ENCODE measurements around the gene FGF12. TPM values are rescaled to one million over a fixed set of nuclear protein-coding genes. Genes with fewer than 3 reads are reported as not detected.

FGF12 gene
- total RNA-seq, 2 donors from 2014 or later: 0.25 to 0.48 TPM

DNA sequence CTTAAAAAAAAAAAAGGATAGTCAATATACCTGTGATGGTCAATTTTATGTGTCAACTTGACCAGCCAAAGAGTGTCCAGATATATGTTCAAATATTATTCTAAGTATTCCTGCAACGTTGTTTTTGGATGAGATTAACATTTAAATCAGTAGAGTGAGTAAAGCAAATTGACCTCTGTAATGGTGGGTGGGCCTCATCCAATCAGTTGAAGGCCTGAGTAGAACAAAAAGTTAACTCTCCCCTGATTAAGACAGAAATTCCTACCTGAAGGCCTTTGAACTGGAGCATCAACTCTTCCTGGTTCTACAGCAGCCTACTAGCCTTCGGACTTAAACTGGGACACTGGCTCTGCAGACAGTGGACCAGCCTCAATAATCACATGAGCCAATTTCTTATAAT, 154.1 kb downstream of the FGF12 start:
- Histone ChIP-seq H3K27ac (no peak overlapping the region), H3K4me1 (no peaks in the 10 kb centered on the region), H3K9ac (ENCODE audit: low read depth in 2 of 2, low read length in 2 of 2) (no peak overlapping the region), H3K36me3 (no peaks in the 10 kb centered on the region), H3K27me3 (no peaks in the 10 kb centered on the region), H3K4me3 (no peak overlapping the region), H3K9me3 (no peaks in the 10 kb centered on the region)
- intact Hi-C loops (cut with DNase I): no loop called here
- TF ChIP-seq, protein P1, sequence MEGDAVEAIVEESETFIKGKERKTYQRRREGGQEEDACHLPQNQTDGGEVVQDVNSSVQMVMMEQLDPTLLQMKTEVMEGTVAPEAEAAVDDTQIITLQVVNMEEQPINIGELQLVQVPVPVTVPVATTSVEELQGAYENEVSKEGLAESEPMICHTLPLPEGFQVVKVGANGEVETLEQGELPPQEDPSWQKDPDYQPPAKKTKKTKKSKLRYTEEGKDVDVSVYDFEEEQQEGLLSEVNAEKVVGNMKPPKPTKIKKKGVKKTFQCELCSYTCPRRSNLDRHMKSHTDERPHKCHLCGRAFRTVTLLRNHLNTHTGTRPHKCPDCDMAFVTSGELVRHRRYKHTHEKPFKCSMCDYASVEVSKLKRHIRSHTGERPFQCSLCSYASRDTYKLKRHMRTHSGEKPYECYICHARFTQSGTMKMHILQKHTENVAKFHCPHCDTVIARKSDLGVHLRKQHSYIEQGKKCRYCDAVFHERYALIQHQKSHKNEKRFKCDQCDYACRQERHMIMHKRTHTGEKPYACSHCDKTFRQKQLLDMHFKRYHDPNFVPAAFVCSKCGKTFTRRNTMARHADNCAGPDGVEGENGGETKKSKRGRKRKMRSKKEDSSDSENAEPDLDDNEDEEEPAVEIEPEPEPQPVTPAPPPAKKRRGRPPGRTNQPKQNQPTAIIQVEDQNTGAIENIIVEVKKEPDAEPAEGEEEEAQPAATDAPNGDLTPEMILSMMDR (IDR thresholded peaks at IDR 0.05): no peak
- no peak for DNase-seq

DNA sequence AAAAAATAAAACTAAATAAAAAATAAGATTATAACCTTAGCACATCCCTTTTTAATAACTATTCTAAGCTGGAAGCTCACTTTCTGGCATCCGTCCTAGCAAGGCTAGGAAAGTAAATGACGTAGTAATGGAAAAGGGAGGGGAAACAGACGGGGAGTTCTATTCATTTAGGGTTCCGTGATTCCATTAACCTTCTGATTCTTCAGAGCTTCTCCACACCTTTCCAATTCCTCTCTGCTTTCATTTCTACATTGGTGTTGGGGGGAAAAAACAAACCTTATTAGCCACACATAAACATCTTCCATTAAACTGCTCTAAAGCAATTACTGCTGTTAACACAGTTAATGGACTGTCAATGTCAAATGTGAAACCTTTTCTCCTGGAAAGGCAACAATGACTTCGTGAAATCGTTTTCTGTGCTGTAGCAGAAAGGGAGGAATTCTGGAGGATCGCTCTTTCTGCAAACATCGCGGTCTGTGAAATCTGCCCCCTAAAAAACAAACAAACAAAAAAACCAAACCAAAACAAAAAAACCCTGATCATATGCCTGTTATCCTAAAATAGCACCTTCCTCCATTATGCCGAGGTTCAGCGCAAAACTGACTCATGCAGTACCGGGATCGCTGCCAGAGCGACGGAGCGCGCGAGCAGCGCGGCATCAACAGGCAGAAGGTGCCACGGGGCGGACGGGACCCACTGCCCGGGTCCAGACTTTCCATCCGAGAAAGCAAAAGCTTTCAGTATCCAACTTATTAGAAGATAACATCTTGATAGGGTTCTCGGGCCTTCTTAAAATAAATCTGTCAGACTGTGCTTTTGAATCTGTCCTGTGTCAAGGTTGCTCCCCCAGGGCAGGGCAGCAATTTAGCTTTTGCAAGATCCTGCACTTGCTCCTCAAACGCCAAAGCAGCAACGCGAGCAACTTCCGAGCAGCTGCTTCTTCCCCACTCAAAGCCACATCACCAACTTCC, 156.2 kb downstream of the FGF12 start:
- no peak overlapping the region for H3K4me3 ChIP-seq
- H3K36me3 ChIP-seq: no peaks in the 10 kb centered on the region
- intact Hi-C loops (cut with DNase I): no loop called here
- no peaks in the 10 kb centered on the region for H3K9me3 ChIP-seq
- no peak overlapping the region for H3K9ac ChIP-seq (ENCODE audit: low read depth in 2 of 2, low read length in 2 of 2)
- H3K4me1 ChIP-seq: no peaks in the 10 kb centered on the region
- DNase-seq: peak; percentile 17
- no peak overlapping the region for H3K27ac ChIP-seq
- TF ChIP-seq, protein P1 (IDR thresholded peaks at IDR 0.05): no peak
- no peaks in the 10 kb centered on the region for H3K27me3 ChIP-seq

DNA sequence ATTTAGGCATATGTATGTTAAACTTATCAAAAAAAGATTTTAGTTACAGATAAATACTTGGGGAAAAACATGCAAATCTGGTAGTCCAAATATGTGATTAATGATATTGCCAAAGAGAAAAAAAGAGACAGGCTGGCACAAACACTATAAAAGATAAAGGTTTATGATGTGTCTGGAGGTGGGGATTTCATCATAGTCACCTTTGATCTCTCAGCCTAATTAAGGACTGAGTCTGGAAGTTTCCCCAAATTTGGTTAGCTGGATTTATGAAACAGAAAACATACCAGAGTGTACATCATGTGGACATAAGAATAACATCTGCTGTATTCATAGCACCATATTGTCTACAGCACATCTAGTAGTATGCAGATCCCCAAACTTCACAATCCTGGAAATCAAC, 157.0 kb downstream of the FGF12 start:
- H3K9me3 ChIP-seq: no peaks in the 10 kb centered on the region
- TF ChIP-seq, protein P1 (IDR thresholded peaks at IDR 0.05): no peak
- no peak overlapping the region for H3K4me3 ChIP-seq
- no peaks in the 10 kb centered on the region for H3K27me3 ChIP-seq
- no peaks in the 10 kb centered on the region for H3K4me1 ChIP-seq
- no peaks in the 10 kb centered on the region for H3K36me3 ChIP-seq
- DNase-seq: no peak
- intact Hi-C loops (cut with DNase I): no loop called here
- H3K9ac ChIP-seq (ENCODE audit: low read depth in 2 of 2, low read length in 2 of 2): no peak overlapping the region
- no peak overlapping the region for H3K27ac ChIP-seq

DNA sequence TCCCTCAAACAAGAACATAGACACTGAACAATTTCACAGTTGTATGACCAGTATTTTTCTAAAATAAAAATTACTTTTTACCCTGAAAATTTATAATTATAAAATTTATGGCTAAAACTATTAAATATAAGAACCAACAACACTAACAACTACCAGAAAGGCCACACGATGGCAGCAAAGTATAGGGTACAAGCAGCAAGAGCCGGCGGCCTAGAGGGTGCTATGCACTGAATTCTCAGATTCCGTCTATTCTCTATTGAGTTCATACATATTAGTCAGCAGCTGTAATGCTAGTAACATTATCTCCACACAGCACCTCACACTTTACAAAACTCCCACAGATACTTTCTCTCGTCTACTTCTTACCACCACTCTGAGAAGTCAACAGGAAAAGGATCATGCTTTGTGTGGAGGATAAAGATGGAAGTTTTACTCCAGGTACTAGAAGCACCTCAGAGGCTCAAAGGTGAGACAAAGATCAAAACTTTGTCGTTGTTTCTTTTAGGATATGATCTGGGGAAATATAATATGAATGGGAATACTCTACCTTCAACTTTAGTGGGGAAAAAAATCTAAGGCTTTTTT, 160.5 kb downstream of the FGF12 start:
- TF ChIP-seq, protein P1 (IDR thresholded peaks at IDR 0.05): peak; percentile 44
- H3K9ac ChIP-seq (ENCODE audit: low read depth in 2 of 2, low read length in 2 of 2): no peak overlapping the region
- no peaks in the 10 kb centered on the region for H3K36me3 ChIP-seq
- H3K4me1 ChIP-seq: no peaks in the 10 kb centered on the region
- H3K27me3 ChIP-seq: no peaks in the 10 kb centered on the region
- peak; percentile 61 for DNase-seq
- no peak overlapping the region for H3K27ac ChIP-seq
- intact Hi-C loops (cut with DNase I): loop anchor here (2.0 to 5.0 kb wide), 2 partner anchors 236 to 1006 kb away; no protein-coding TSS in a partner anchor
- H3K4me3 ChIP-seq: no peak overlapping the region
- H3K9me3 ChIP-seq: no peaks in the 10 kb centered on the region

DNA sequence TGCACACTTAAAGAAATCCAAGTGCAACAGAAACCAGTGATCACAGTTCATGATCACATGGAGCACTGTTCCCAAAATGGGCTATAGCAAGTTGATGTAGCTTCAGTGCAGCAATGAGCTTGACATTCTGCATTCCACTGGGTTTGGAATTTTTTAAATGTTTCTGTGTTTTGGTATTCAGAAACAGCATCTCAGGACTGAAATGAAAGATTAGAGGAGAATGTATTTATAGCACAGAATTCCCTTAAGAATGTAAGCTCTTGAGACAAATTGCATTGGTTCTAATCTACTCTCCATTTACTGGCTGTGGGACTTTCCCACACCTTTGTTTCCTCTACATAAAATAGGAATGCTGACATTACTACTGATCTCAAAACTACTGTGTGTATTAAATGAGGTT, 162.7 kb downstream of the FGF12 start:
- Histone ChIP-seq H3K4me3 (no peak overlapping the region), H3K4me1 (no peaks in the 10 kb centered on the region), H3K36me3 (no peaks in the 10 kb centered on the region), H3K27me3 (no peaks in the 10 kb centered on the region), H3K9me3 (no peaks in the 10 kb centered on the region), H3K9ac (ENCODE audit: low read depth in 2 of 2, low read length in 2 of 2) (no peak overlapping the region), H3K27ac (no peak overlapping the region)
- intact Hi-C loops (cut with DNase I): loop anchor here (5.0 kb wide), 1 partner anchor 1008 kb away; no protein-coding TSS in a partner anchor
- DNase-seq: no peak
- TF ChIP-seq, protein P1 (IDR thresholded peaks at IDR 0.05): no peak
